OCI-M2 (cell line): ENCODE measurements around the gene DEGS2.
"Not testable (repeated sequence)": the region's sequence is repeated elsewhere in the genome, so short reads cannot be mapped to it uniquely, and the experiment has no call there.

Experiments
- DNase-seq: peaks from one replicate; lab custom pipeline; 2025; ENCODE audit not compliant: unreplicated experiment; lab: John Stamatoyannopoulos, UW

Gene DEGS2

DNA sequence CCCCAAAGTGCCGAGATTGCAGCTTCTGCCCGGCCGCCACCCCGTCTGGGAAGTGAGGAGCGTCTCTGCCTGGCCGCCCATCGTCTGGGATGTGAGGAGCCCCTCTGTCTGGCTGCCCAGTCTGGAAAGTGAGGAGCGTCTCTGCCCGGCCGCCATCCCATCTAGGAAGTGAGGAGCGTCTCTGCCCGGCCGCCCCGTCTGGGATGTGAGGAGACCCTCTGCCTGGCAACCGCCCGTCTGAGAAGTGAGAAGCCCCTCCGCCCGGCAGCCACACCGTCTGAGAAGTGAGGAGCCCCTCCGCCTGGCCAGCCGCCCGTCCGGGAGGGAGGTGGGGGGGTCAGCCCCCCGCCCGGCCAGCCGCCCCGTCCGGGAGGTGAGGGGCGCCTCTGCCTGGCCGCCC is 21.2 kb upstream of the DEGS2 start:
- not testable (repeated sequence) for DNase-seq

DNA sequence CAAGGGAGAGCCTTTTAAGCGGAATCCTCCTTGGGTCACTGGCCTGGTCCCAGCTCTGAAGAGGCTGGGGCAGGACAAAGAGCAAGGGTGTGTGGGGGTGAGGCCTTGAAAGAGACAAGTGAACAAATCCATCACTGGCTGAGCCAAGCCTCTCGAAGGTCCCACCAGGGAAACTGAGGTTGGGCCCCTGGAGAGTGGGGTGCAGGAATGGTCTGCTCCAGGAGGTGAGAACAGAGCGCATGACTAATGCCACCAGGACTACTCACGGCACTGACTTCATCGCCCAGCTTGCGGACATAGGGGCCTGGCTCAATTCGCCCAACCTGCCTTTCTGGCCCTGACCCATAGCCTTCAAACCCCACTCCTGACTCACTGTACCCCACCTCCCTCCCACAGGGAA is 19.2 kb upstream of the DEGS2 start:
- DNase-seq = no peak

DNA sequence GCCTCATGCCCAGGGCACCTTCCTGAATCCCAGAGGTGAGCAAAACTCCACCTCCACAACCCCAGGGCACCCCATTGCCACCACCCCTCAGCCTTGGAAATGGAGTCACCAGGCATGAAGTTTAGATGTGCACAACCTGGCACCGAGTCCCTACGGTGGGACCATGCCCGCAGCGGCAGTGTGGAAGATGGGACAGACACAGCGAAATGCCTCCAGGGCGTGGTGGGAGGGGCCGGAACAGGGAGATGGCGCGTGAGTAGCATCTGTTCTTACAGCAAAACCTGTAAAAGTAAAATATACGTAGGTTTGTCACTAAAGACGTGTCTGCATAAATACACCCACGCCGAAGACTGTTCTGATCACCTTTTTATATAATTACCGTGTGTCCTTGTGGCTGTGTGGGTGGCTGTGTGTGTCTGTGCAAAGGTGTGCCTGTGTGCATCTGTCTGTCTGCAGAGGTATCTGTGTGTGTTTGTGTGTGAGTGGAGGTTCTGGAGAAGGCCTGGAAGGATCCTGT is 17.4 kb upstream of the DEGS2 start:
- DNase-seq = no peak

DNA sequence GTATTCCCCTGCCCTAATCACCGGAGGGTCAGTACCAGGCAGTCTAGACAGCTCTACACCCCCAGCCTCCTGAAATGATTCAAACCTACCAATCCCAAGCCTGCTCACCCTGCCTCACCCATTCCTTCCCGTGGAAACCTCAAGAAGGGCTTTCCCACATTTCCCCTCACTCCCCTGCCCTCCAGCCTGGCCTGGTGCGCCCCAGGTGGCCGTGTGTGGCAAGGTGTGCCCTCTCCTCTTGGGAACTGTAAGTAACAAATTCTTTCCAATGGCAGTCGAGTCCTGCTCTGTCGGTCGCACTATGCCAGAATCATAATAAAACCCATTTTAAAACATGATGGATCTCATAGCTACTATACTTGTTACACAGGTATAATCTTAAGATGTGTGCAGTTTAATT is 13.9 kb upstream of the DEGS2 start:
- no peak for DNase-seq

DNA sequence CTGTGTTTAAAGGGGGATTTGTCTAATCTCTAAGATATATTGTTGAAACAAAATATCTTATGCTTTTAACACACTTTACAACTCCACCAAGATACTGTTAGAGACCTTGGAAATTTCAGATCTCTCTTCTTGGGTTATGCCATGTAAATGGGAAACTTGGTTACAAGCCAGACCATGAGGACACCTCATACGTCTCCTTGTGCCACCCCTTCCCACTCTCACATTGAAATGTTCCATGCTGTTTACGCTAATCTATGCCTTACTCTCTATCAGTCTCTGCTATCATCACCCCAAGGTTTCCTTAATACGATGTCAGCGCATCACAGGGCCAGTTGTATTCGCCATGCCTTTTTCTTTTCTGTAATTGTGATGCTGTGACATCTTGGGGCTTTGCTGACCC is 13.4 kb upstream of the DEGS2 start:
- no peak for DNase-seq

DNA sequence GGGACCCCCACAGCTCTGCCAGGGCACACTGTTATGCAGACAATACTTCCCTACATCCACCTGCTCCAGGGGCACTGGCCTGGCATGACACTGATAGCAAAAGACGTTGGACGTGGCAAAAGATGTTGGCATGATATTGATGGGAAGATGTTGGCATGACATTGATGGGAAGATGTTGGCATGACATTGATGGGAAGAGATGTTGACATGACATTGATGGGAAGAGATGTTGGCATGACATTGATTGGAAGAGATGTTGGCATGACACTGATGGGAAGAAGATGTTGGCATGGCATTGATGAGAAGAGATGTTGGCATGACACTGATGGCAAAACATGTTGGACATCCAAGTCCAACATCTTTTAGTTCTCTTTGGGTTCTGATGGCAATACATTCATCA is 11.4 kb upstream of the DEGS2 start:
- no peak for DNase-seq

DNA sequence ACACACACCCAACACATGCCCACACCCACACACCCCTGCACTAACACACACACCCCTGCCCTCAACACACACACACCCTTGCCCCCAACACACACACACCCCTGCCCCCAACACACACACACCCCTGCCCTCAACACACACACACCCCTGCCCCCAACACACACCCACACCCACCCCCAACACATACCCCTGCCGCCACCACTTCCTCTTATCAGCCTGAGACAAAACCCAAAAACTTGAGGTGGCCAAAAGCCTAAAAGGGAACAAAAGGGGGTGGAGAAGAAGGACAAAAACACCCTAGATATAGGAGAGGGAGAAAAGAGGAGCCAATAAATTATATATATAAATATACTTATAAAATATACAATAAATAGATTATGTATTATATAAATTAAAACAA is 9.1 kb upstream of the DEGS2 start:
- no peak for DNase-seq

DNA sequence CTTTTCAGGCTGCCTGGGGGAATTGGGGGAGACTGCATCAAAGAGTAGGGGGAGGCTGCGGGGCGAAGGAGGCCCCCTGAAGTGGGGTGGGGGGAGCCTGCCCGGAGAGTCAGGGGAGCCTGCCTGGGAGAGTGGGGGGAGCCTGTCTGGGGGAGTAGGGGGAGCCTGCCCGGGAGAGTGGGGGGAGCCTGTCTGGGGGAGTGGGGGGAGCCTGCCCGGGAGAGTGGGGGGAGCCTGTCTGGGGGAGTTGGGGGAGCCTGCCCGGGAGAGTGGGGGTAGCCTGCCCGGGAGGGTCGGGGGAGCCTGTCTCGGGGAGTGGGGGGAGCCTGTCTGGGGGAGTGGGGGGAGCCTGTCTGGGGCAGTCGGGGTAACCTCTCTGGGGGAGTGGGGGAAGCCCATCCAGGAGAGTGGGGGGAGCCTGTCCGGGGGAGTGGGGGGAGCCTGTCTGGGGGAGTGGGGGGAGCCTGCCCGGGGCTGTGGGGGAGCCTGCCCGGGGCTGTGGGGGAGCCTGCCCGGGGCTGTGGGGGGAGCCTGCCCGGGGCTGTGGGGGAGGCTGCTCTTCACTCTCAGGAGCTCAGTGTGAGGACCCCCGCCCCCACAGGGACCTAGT is 6.5 kb upstream of the DEGS2 start:
- no peak for DNase-seq

DNA sequence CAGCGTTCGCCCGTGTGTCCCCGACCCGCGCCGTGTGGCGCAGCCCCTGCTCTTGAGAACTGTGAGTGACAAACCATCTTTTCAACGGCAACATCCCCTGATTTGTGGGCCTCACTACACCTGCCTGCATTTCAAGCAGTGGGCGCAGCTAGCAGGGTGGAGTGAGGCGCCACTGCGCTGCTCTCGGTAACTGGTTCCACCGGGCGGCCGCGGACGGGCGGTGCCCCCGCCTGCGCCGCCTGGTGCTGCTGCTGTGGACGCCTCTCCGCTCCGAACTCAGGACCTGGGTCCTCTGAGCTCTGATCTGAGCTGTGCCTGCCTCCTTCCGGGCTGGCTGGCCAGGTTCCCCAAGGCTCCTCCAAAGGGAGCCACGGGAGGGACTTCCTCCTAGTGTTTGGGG is 5.9 kb upstream of the DEGS2 start:
- DNase-seq = no peak

DNA sequence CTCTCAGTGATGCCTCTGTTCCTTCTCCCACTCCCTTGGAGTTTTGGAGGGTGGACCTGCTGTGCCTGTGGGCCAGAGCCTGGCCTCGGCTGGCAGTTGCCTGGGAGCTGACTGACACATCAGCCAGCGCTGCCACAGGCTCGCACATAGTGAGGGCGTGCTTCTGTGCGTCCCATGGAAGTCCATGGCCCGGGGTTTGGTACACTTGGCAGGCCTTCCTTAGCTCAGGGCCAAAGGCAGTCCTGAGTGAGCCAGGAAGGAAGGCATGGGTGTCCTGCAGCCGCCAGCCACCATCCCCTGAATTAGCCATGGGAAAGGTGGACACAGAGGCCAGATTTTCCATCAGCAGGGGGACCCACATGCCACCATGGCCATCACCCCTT is 1.1 kb upstream of the DEGS2 start:
- no peak for DNase-seq

DNA sequence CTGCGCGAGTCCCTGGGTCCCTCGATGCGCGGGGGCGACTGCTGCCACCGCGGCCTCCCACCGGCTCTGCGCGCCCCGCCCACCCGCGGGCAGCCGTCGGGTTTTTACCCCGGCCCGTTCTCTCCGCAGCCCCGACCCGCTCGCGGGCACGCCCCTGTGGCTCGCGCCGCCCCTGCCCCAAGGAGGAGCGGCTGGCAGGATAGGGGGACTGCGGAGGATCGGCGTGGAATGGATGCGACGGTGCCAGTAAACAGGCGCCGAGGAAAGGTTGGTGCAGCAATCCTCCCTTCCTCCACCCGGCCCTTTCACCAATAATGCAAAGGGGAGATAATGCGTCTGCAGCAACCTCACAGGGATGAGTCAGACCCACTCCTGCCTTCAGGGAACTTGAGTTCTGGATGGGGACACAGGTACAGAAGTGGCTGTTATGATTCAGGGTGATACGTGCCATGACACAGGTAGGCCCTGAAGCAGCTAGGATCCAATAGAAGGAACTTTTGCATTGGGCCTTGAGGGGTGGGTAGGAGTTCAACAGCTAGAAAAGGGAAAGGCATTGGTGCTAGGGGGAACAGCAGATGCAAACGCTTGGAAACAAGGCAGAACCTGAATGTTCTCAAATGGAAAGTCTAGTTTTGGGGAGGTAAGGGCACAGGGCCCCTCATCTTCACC is 554 bp upstream of the DEGS2 start:
- no peak for DNase-seq

DNA sequence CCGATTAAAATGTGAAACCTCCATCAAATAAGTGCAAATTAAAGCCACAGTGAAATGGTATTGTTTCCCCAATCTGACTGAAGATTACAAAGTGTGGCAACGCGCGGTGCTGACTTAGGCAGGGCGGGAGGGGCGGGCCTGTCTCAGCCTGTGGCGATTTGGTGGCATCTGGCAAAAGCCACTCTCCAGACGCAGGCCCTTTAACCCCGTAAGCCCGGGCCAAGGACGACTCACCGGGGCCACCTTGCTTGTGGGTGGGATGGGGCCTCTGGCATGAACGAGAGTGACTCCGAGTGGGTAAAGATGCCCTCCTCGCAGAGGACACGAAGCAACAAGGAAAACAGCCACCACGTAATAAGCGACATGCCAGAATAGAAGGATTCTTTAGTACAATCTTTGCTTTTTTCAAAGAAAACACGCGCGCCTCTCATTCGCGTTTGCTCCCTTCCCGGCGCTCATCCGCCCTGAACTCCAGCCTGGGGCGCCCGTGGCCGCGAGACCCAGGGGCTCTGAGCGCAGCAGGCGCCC is 815 bp downstream of the DEGS2 start:
- DNase-seq = no peak

DNA sequence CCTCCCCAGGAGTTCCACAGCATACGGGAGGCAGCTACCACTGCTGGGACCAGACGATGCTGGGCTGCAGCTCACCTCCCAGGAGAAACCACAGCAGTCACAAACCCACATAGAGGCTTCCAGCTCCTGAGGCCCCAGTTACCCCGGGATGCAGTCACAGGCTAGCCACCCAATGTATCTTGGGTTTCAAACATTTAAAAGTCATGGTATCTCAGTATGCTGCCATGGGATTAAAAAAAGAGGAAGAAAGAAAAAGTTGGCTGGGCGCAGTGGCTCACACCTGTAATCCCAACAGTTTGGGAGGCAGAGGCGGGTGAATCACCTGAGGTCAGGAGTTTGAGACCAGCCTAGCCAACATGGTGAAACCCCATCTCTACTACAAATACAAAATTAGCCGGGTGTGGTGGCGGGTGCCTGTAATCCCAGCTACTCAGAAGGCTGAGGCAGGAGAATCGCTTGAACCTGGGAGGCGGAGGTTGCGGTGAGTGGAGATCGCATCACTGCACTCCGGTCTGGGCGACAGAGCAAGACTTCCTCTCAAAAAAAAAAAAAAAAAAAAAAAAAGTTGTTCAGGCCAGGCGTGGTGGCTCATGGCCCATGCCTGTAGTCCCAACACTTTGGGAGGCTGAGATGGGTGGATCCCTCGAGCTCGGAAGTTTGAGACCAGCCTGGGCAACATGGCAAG is 1.8 kb downstream of the DEGS2 start:
- DNase-seq = not testable (repeated sequence)

DNA sequence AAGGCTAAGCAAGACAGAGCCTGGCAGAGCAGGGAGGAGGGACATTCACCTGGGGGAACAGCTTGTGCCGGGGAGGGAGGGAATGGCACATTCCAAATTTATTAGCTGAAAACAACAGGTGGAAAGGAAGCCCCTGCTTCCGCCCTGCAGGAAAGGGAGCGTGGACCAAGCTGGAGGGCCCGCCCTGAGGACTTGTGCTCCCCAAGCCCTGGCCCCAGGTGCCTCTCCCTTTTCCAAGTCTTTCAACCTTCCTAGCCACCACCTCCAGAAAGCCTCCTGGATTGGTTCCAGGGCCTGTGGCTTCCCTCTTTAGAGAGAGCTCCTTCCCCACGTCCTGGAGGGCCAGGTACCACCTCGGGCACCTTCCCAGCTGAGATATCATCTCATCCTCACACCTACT is 2.7 kb downstream of the DEGS2 start:
- DNase-seq = no peak

DNA sequence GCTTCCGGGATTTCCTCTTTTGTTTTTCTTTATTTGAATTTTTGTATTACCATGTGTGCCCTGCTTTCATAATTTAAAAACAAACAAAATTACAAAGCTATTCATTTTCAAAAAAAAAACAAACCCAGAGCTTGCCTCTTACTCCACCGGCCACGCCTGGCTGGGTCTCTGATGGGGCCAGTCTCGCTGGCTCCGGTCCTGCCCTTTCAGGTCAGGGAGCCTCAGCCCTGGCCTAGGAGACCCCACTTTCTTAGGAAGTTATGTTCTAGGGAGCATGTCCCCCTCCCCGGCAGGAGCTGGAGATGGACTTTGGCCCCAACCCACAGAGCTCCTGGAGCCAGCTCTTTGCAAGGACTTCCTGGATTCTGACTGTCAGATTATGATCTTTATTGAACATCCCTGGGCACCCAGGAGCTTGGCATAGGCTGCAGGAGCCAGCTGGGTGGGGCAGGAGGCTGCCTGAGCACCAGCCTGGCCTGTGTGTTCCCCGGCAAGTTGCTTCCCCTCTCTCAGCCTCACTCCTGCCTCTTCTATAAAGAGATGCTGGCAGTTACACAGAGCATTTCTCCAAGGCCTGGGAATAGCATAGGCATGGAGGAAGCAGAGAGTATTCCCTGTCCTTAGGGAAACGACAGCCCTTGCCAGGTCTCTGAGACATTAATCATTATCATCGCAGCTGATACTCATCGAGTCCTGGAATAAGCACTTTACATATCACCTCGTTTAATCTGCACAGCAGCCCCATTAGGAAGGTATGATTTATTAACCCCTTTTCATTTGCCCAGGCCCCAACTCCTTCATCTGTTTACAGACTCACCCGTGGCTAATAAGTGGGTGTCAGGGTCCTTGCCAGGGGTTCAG is 3.5 kb downstream of the DEGS2 start:
- DNase-seq = no peak

DNA sequence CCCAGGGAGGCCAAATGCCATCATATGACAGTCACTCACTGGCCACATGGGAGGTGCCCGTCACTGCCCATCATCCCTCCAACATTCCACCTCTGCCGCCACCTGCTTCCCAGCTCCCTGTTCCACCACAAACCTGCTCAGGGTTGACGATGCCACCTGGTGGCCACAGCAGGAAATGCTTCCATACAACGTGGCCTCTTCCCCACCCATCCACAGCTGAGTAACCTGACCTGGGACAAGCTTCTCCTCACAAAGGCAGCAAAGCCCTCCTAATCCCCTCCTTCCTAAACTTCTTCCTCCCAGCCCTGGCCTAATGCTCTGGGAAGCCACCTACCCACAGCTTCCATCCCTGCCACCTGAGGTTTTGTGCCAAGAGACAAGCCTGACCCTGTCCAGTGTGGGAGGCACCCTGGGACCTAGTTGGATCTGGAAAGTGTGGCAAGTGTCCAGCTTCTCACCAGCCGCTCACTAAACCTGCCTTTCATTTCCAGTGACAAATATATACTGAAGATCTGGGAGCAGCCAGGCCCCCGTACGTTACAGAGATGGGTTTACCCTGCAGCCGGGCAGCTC is 4.3 kb downstream of the DEGS2 start:
- DNase-seq = no peak

DNA sequence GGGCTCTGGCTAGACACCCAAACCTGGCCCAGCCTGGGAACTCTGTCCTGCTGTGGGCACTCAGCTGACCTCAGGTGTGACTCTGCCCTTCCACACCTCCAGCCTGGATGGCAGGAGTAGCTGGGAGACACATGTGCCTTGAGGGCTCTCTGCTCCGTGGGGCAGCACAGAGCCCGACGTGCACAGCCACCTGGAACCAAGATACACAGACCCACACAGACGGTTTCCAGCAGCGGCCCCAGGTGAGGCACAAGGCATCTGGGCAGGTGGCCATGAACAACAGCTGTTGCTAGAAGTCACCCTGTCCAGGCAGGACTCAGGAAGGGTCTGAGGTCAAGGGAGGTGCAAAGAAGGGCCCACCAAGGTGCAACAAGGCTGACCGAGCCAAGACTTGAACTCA is 5.9 kb downstream of the DEGS2 start:
- DNase-seq = no peak

DNA sequence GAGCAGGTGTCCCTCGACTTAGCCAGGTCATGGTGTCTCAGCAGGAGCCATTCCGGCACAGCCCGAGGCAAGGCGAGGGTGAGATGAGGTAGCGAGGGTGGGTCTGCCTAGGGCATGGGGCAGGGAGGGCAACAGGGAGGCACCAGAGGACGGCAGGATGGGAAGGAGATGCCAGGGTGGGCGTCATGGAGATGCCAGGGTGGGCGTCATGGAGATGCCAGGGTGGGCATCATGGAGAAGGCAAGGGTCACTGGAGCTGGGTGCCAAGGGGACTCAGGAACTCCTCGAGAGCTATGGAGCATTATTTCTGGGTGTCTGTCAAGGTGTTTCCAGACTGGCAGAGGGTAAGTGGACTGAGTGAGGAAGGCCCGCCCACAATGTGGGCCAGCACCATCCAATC is 7.4 kb downstream of the DEGS2 start:
- DNase-seq = no peak

DNA sequence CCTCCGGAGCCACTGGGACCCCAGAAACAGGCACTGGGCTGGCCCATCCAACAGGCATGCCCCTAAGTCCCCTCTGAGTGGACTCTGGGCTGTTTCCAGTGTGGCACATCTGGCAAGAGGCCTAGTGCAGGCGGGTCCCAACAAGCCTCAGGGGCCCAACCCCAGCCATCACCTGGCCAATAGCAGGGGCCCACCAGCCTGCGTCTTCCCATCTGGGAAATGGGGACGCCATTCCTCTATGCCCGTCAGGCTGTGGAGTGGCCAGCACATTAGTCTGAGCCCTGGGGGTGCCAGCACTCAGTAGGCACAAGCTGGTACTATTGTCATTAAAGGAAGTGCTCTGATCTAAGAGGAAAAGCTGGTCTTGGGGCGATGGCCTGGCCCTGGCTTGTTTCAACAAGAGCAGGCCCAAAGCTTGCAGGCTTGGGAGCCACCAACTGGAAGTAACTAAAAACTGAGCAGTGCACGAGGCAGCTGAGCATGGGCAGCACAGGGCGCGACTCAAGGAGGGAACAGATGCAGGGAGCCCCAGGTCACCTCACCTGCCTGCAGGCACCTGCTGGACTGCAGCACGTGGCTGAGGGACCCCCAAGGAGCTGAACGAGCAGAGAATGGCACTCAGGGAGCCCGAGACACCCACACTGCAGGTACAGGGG is 8.4 kb downstream of the DEGS2 start:
- DNase-seq = no peak

DNA sequence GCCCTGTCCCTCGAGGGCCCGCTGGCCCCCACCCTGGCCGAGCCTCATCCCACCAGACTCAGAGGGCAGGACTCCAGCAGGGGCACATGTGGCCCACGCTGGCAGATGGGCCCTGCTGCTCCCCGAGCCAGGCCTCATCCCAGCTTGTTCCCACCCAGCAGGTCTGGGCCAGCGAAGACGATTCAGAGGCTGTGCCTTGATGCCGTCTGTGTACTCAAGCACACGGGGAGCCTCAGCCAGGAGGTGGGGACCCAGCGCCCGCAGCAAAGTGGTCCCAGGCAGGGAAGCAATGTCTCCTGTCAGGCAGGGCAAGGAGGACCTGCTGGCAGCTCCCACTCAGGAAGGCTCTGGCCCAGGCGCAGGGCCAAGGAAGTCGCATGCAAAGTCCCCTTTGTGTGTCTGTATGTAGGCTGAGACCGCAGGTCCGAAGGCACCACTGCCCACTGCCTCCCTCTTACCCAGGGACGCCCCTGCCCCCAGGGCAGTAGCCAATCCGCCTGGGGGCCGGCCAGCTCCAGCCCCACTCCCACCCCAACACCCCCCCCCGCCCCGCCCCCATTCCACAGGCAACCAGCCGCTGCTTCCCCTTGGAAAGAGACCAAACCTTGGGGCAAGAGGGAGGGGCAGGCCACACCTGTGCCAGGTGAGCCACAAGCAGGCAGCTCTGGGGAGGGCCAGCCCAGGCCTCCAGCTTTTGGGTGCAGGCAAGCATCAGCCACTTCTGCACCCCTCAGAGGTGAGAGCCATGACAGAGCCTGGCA is 9.4 kb downstream of the DEGS2 start:
- no peak for DNase-seq
